ENCODE results near the gene LIMS3.
"Not testable (repeated sequence)": the region's sequence is repeated elsewhere in the genome, so short reads cannot be mapped to it uniquely, and the experiment has no call there.

- not testable (repeated sequence) for TF ChIP-seq CTCF (conservative IDR thresholded peaks at IDR 0.05); ZFX (IDR thresholded peaks at IDR 0.05)
Observed at GRCh38 chr2:109965482-109965881, 67.0 kb downstream of the LIMS3 start.
